A549 (cell line): Measurements from ENCODE around the gene PDGFC.

Experiments used
- CTCF ChIP-seq: fragments of >200 bp; sonication (Bioruptor Twin); formaldehyde crosslinking; IDR thresholded peaks from 3 replicates; pipeline ENCODE4 v1.5.1; 2016
- NFE2L2 ChIP-seq: fragments of 150-350 bp; conservative IDR thresholded peaks from 2 replicates; pipeline ENCODE4 v1.6.1; 2014; ENCODE audit warnings: low read length
- RFX5 ChIP-seq: fragments of 450-650 bp; IDR thresholded peaks from 2 replicates; pipeline ENCODE4 v1.7.1; 2014; ENCODE audit warnings: antibody characterized with exemption, mild to moderate bottlenecking, moderate library complexity

- TF ChIP-seq NFE2L2, result no peak
- TF ChIP-seq CTCF, result no peak
- no peak for TF ChIP-seq RFX5
Observed at GRCh38 chr4:156992943-156993342, 21.3 kb upstream of the PDGFC start.
